ENCODE data around the gene SLC15A5.

DNA sequence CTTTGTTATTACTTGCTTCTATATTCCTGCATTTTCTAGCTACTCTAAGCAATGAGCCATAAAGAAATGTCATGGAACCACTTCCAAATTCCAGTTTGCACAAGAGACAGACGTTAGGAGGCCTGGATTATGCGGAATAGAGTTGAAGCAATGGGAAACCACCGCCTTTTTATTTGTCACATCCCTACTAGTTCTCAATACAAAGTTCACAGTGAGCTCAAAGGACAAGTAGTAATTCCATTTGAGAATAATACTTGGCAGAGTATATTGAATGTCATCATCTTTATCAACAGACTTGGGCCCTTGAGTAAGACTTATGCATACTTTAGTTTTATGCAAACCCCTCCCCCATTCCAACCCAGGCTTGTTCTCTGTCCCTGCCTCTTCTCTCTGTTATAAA, 3.7 kb upstream of the SLC15A5 start:
- TF ChIP-seq SP1 (IDR thresholded peaks at IDR 0.05) (no peak), CTBP1 (IDR thresholded peaks at IDR 0.05; ENCODE audit: borderline replicate concordance) (no peak), BHLHE40 (IDR thresholded peaks at IDR 0.05; ENCODE audit: borderline replicate concordance) (no peak), FOXA1 (IDR thresholded peaks at IDR 0.05) (no peak), FOXK2 (IDR thresholded peaks at IDR 0.05) (no peak), ZNF384 (IDR thresholded peaks at IDR 0.05) (no peak), ELF4 (IDR thresholded peaks at IDR 0.05) (no peak), LEF1 (IDR thresholded peaks at IDR 0.05; ENCODE audit: borderline replicate concordance) (no peak), FOXM1 (IDR thresholded peaks at IDR 0.05; ENCODE audit: borderline replicate concordance) (no peak), SUZ12 (IDR thresholded peaks at IDR 0.05) (no peak), HDGF (IDR thresholded peaks at IDR 0.05; ENCODE audit: borderline replicate concordance) (no peak)
- TF ChIP-seq, protein P1, sequence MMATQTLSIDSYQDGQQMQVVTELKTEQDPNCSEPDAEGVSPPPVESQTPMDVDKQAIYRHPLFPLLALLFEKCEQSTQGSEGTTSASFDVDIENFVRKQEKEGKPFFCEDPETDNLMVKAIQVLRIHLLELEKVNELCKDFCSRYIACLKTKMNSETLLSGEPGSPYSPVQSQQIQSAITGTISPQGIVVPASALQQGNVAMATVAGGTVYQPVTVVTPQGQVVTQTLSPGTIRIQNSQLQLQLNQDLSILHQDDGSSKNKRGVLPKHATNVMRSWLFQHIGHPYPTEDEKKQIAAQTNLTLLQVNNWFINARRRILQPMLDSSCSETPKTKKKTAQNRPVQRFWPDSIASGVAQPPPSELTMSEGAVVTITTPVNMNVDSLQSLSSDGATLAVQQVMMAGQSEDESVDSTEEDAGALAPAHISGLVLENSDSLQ (IDR thresholded peaks at IDR 0.05) = no peak
